ENCODE measurements around the gene CR1.
A peak's percentile ranks its signal among the peaks of the same experiment; 100 is the strongest.
"Not testable (repeated sequence)": the region's sequence is repeated elsewhere in the genome, so short reads cannot be mapped to it uniquely, and the experiment has no call there.

The CR1 gene

DNA sequence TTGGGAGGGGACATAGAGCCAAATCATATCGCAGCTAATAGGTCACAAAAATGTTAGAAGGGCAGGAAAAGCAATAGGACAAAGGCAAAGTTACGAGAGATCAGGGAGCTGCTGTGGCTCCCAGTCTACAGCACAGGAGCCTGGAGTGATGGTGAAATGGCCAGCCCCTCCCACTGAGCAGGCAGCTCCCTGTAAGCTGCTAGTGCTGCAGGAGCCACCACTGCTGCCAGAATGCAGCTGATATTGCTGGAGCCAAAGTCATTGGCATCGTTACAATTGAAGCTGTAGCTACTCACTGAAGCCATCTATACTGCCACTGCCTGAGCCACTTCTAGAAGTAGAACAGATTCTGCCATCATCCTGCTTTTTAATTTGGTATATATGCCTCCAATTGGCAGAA is 29.3 kb downstream of the CR1 start:
- not testable (repeated sequence) for ATAC-seq, H3K27me3 Mint-ChIP-seq, H3K9me3 Mint-ChIP-seq, H3K4me3 Mint-ChIP-seq, H3K4me1 Mint-ChIP-seq, DNase-seq, H3K27ac Mint-ChIP-seq

DNA sequence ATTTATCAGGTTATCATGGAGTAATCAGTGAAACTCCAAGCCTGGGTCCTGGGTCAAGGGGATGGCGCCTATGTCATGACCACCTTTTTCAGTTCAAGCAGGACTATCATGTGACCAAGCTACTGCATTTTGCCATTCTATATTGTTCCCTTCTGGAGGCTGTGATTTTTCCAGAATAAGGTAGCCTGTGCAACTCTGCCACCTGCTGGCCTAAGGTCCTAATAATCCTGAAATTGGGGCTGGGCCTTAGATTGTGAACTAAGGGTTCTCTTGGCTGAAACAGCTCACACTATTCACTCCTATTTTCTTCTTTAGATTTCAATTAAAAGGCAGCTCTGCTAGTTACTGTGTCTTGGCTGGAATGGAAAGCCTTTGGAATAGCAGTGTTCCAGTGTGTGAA is 32.4 kb downstream of the CR1 start:
- H3K4me1 Mint-ChIP-seq, H3K27ac Mint-ChIP-seq, ATAC-seq, H3K4me3 Mint-ChIP-seq, H3K9me3 Mint-ChIP-seq, H3K27me3 Mint-ChIP-seq, DNase-seq: not testable (repeated sequence)

DNA sequence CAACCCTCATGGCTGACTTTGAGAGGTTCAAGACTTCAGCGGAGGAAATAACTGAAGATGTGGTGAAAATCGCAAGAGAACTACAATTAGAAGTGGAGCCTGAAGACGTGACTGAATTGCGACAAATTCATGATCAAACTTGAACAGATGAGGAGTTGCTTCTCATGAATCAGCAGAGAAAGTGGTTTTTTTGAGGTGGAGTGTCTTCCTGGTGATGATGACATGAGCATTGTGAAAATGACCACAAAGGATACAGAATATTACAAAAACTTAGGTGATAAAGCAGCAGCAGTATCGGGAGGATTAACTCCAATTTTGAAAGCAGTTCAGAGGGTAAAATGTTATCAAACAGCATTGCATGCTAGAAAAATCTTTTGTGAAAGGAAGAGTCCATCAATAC is 40.3 kb downstream of the CR1 start:
- ATAC-seq, result peak; percentile 88
- DNase-seq, H3K4me1 Mint-ChIP-seq, H3K9me3 Mint-ChIP-seq, H3K27me3 Mint-ChIP-seq, H3K27ac Mint-ChIP-seq, H3K4me3 Mint-ChIP-seq: not testable (repeated sequence)

DNA sequence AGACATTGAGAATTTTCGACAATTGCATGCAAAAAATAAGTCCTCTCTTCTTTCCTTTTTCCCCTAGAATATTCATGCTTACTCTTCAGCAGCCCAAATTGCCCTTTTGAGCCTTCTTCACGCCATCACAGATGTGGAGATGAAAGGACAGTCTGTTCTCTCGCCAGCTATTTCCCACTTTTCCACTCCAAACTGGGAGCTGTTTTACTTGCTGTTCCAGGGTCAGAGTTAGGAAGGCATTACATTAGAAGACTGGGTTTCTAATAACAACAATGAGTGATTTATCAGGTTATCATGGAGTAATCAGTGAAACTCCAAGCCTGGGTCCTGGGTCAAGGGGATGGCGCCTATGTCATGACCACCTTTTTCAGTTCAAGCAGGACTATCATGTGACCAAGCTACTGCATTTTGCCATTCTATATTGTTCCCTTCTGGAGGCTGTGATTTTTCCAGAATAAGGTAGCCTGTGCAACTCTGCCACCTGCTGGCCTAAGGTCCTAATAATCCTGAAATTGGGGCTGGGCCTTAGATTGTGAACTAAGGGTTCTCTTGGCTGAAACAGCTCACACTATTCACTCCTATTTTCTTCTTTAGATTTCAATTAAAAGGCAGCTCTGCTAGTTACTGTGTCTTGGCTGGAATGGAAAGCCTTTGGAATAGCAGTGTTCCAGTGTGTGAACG is 50.9 kb downstream of the CR1 start:
- H3K27ac Mint-ChIP-seq, DNase-seq, H3K4me3 Mint-ChIP-seq, H3K9me3 Mint-ChIP-seq, H3K27me3 Mint-ChIP-seq, H3K4me1 Mint-ChIP-seq: not testable (repeated sequence)
- ATAC-seq, result peak; percentile 40

DNA sequence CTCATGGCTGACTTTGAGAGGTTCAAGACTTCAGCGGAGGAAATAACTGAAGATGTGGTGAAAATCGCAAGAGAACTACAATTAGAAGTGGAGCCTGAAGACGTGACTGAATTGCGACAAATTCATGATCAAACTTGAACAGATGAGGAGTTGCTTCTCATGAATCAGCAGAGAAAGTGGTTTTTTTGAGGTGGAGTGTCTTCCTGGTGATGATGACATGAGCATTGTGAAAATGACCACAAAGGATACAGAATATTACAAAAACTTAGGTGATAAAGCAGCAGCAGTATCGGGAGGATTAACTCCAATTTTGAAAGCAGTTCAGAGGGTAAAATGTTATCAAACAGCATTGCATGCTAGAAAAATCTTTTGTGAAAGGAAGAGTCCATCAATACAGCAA is 58.9 kb downstream of the CR1 start:
- H3K4me1 Mint-ChIP-seq, H3K27ac Mint-ChIP-seq, H3K27me3 Mint-ChIP-seq, DNase-seq, H3K9me3 Mint-ChIP-seq, H3K4me3 Mint-ChIP-seq: not testable (repeated sequence)
- ATAC-seq, result peak; percentile 87

DNA sequence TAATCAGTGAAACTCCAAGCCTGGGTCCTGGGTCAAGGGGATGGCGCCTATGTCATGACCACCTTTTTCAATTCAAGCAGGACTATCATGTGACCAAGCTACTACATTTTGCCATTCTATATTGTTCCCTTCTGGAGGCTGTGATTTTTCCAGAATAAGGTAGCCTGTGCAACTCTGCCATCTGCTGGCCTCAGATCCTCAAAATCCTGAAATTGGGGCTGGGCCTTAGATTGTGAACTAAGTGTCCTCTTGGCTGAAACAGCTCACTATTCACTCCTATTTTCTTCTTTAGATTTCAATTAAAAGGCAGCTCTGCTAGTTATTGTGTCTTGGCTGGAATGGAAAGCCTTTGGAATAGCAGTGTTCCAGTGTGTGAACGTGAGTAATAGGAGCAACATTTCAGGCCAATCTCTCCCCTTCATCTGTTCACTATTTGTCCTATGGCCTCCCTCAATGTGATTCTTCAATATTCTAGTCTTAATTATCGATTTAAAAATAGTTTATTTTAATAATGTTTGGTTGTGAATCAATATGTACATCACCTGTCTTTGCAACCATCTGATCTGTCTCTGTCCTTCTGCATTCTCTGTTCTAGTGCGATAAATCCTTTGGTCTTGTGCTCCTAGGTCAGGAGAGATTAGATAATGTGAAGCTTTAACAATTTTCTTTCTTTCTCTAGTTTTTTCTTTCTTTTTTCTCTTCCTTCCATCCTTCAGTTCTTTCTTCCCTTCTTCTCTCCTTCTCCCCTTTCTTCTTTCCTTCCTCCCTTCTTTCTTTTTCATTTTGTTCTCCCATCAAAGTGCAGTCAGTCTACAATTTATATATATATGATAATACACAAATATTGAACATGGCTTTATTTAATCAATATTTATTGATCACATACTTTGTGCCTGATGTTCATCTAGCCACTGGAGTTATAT is 69.8 kb downstream of the CR1 start:
- Mint-ChIP-seq H3K9me3 (no peaks in the 10 kb centered on the region), H3K4me3 (no peak overlapping the region), H3K27ac (no peak overlapping the region), H3K4me1 (no peaks in the 10 kb centered on the region), H3K27me3 (peaks cover 5% of the 10 kb centered on the region)
- ATAC-seq, result no peak
- no peak for DNase-seq

DNA sequence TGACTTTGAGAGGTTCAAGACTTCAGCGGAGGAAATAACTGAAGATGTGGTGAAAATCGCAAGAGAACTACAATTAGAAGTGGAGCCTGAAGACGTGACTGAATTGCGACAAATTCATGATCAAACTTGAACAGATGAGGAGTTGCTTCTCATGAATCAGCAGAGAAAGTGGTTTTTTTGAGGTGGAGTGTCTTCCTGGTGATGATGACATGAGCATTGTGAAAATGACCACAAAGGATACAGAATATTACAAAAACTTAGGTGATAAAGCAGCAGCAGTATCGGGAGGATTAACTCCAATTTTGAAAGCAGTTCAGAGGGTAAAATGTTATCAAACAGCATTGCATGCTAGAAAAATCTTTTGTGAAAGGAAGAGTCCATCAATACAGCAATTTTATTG is 76.0 kb downstream of the CR1 start:
- not testable (repeated sequence) for DNase-seq, H3K4me1 Mint-ChIP-seq, H3K9me3 Mint-ChIP-seq, H3K4me3 Mint-ChIP-seq, H3K27ac Mint-ChIP-seq
- peaks cover 13% of the 10 kb centered on the region for H3K27me3 Mint-ChIP-seq
- peak; percentile 89 for ATAC-seq

DNA sequence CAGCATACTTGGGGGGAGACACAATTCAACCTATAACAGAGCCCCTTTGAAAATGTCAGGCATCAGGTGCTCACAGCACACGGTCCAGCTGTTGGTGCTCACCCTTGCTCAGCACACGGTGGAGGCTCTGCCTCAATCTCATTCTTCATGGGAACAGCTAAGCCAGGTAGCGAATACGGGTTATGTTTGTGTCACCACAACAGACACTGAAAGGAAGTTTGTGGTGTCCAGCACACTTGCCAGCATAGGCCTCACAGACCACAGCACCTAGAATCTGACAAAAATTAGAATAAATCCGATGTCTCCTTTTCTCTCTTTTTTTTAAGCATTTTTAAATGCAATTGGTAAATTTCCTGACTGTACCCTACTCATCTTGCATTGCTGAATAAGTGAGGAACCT is 77.1 kb downstream of the CR1 start:
- not testable (repeated sequence) for H3K4me3 Mint-ChIP-seq, DNase-seq, H3K4me1 Mint-ChIP-seq, H3K9me3 Mint-ChIP-seq, H3K27me3 Mint-ChIP-seq, H3K27ac Mint-ChIP-seq, ATAC-seq

DNA sequence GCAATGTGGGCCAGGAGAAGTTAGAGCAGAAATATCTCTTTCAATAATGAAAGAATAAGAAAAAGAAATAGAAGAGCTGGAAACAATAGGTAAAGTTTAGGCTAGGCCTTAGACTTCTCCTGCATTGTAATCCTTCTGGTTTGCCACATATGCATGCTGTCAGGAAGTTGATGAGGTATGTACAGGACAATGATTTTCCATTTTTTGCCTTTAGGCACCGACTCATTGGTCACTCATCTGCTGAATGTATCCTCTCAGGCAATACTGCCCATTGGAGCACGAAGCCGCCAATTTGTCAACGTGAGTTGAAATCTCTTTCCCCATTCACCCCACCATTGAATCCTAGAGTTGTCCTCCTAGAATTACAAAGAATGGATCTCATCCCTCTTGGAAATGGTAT is 79.4 kb downstream of the CR1 start:
- H3K27me3 Mint-ChIP-seq, H3K27ac Mint-ChIP-seq, H3K4me1 Mint-ChIP-seq, H3K4me3 Mint-ChIP-seq, ATAC-seq, DNase-seq, H3K9me3 Mint-ChIP-seq: not testable (repeated sequence)

DNA sequence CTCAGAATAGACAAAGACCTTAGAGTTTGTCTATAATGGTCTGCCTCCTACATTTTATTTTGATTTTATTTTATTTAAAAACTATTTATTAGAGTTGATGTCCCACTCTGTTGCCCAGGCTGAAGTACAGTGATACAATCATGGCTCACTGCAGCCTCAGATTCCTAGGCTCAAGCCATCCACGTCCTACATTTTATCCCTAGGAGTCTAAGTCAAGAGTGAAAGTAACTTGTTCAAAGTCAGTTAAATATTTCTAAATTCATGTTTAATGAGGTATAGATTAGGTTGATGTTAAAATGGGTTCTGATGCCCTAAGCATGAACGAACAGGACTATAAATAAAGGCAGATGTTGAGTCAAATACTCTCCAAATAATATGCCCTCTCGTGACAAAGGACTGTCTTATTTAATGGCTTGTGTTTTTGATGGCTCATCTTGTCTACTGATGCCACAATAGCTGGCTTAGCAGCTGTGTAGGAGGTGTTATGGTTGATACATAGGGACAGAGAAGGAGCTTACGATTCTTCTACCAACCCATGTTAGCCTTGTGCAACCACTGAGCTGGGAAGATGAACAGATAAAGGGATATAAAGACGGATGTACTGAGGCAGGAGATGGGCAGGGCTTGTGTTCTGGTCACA is 83.0 kb downstream of the CR1 start:
- H3K4me1 Mint-ChIP-seq, result no peaks in the 10 kb centered on the region
- no peak for DNase-seq
- peaks cover 6% of the 10 kb centered on the region for H3K27me3 Mint-ChIP-seq
- H3K9me3 Mint-ChIP-seq, result no peaks in the 10 kb centered on the region
- no peak overlapping the region for H3K27ac Mint-ChIP-seq
- ATAC-seq, result peak; percentile 45
- H3K4me3 Mint-ChIP-seq, result no peak overlapping the region

DNA sequence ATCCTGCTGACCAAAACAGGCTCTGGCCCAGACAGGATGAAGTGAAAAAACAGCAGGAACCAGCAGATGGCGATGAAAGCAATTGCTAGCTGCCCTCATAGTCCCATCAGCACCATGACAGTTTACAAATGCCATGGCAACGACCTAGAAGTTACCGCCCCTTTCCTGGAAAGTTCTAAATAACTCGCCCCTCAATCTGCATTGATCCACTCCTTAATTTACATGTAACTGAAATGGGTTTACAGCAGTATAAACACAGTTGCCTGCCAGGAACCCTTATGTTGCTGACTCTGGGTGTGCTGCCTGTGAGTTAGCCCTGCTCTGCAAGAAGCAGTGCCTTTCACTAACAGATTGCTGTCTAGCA is 83.5 kb downstream of the CR1 start:
- peak; percentile 87 for ATAC-seq
- Mint-ChIP-seq H3K27me3 (peaks cover under 1% of the 10 kb centered on the region), H3K27ac (no peak overlapping the region), H3K9me3 (no peaks in the 10 kb centered on the region), H3K4me1 (no peaks in the 10 kb centered on the region), H3K4me3 (no peak overlapping the region)
- peak; percentile 13 to 41 for DNase-seq

DNA sequence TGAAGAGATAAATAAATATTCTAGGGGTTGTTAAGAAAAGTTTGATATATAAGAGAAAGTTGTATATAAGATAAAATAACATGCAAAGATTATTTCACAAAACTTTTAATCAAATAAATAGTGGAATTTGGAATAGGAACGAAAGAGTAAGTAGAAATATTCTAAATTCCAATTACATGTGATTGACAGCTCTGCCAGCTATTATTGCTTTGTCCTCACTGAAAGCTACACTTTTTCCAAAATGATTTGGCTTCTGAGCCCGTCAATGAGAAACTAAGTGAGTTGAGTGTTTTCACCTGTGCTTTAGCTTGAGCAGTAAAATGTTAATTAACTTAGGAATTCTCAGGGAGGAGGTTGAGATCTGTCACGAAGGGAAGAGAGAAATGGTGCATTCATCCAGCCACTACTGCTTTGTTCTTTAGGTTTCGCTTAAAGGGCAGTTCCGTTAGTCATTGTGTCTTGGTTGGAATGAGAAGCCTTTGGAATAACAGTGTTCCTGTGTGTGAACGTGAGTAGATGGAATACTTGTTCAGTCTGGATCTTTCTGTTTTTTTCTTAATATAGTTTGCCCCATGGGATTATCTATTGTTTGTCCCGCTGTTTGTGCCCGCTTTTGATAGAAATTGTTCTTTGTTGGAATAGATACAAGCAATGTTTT is 85.7 kb downstream of the CR1 start:
- Mint-ChIP-seq H3K9me3 (no peaks in the 10 kb centered on the region), H3K4me3 (no peak overlapping the region), H3K27ac (no peak overlapping the region), H3K27me3 (no peaks in the 10 kb centered on the region), H3K4me1 (no peaks in the 10 kb centered on the region)
- ATAC-seq (no peak), DNase-seq (no peak)

DNA sequence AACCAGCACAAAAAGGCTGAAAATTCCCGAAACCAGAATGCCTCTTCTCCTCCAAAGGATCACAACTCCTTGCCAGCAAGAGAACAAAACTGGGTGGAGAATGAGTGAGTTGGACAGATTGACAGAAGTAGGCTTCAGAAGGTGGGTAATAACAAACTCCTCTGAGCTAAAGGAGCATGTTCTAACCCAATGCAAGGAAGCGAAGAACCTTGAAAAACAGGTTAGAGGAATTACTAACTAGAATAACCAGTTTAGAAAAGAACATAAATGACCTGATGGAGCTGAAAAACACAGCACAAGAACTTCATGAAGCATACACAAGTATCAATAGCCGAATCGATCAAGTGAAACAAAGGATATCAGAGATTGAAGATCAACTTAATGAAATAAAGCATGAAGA is 93.5 kb downstream of the CR1 start:
- not testable (repeated sequence) for H3K4me1 Mint-ChIP-seq, ATAC-seq, H3K4me3 Mint-ChIP-seq, DNase-seq, H3K9me3 Mint-ChIP-seq, H3K27ac Mint-ChIP-seq
- peaks cover 17% of the 10 kb centered on the region for H3K27me3 Mint-ChIP-seq

DNA sequence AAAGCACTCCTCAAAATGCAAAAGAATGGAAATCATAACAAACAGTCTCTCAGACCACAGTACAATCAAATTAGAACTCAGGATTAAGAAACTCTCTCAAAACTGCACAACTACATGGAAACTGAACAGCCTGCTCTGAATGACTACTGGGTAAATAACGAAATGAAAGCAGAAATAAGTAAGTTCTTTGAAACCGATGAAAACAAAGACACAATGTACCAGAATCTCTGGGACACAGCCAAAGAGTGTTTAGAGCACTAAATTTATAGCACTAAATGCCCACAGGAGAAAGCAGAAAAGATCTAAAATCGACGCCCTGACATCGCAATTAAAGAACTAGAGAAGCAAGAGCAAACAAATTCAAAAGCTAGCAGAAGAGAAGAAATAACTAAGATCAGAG is 95.2 kb downstream of the CR1 start:
- H3K27ac Mint-ChIP-seq, result peak overlapping the region in 1 of 2 donors; percentile 24
- peaks cover 17% of the 10 kb centered on the region for H3K27me3 Mint-ChIP-seq
- not testable (repeated sequence) for H3K4me3 Mint-ChIP-seq

DNA sequence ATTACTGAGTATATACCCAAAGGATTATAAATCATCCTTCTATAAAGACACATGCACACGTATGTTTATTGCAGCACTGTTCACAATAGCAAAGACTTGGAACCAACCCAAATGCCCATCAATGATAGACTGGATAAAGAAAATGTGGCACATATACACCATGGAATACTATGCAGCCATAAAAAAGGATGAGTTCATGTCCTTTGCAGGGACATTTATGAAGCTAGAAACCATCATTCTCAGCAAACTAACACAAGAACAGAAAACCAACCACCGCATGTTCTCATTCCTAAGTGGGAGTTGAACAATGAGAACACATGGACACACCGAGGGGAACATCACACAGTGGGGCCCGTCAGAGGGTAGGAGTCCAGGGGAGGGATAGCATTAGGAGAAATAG is 98.1 kb downstream of the CR1 start:
- not testable (repeated sequence) for H3K9me3 Mint-ChIP-seq, H3K27ac Mint-ChIP-seq, H3K4me1 Mint-ChIP-seq, ATAC-seq, DNase-seq, H3K4me3 Mint-ChIP-seq
- peaks cover 20% of the 10 kb centered on the region for H3K27me3 Mint-ChIP-seq

More for the DNA sequence above, 95.2 kb downstream of the CR1 start:
- ATAC-seq, DNase-seq, H3K9me3 Mint-ChIP-seq, H3K4me1 Mint-ChIP-seq: not testable (repeated sequence)

DNA sequence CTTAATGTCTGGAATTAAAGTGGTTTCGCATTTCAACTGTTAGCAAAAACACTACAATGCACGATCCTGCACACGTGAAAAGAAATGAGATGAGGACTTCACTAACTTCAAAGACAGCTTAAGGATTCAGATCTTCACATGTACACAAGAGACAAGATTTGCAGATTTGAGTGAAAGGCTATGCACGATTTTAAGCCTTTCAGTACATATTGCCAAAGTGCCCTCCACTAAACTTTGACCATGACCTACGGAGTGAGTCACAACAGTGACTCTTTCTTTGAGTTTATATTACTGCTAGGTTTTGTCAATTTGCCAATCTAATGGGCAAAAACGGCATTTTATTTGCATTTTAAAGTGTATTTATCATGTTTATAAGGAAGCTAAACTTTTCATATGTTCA is 107.8 kb downstream of the CR1 start:
- no peak for ATAC-seq
- H3K27me3 Mint-ChIP-seq, result no peaks in the 10 kb centered on the region
- DNase-seq, result no peak
- no peaks in the 10 kb centered on the region for H3K9me3 Mint-ChIP-seq
- no peak overlapping the region for H3K27ac Mint-ChIP-seq
- no peaks in the 10 kb centered on the region for H3K4me1 Mint-ChIP-seq
- H3K4me3 Mint-ChIP-seq, result no peak overlapping the region
